Liver (tissue), 9 donors: ENCODE results near the gene PFAS. TPM values are rescaled to one million over a fixed set of nuclear protein-coding genes. Genes with fewer than 3 reads are reported as not detected.

Source experiments
- DNase-seq: peaks from one replicate; pipeline ENCODE4 v3.0.0-alpha.2; 2017; ENCODE audit warnings: low spot score
- H3K27ac ChIP-seq, 2 donors: one replicate each; pipeline ENCODE4 v1.7.0; 2013; ENCODE audit warnings: inconsistent platforms in 2 of 2, low read length in 2 of 2, control low read depth in 1 of 2, low read depth in 1 of 2, mild to moderate bottlenecking in 1 of 2
- H3K27me3 ChIP-seq, 4 donors: one replicate each; pipeline versions ENCODE4 v1.6.1 to v1.7.0; 2013; ENCODE audit warnings: low read length in 3 of 4, inconsistent platforms in 1 of 4, mild to moderate bottlenecking in 1 of 4, moderate library complexity in 1 of 4; ENCODE audit not compliant: control insufficient read depth in 4 of 4, insufficient read depth in 4 of 4
- H3K36me3 ChIP-seq, 4 donors: one replicate each; pipeline versions ENCODE4 v1.6.1 to v1.7.0; 2013; ENCODE audit warnings: low read length in 3 of 4, mild to moderate bottlenecking in 3 of 4, low read depth in 1 of 4, moderate library complexity in 1 of 4; ENCODE audit not compliant: control insufficient read depth in 4 of 4, insufficient read depth in 3 of 4
- H3K4me1 ChIP-seq, 4 donors: one replicate each; pipeline versions ENCODE4 v1.6.1 to v1.7.0; 2013; ENCODE audit warnings: low read length in 3 of 4, mild to moderate bottlenecking in 3 of 4, moderate library complexity in 1 of 4; ENCODE audit not compliant: control insufficient read depth in 4 of 4, insufficient read depth in 4 of 4
- H3K4me3 ChIP-seq, 3 donors: one replicate each; pipeline versions ENCODE4 v1.6.1 to v1.7.0; 2013; ENCODE audit warnings: low read length in 3 of 3, control low read depth in 1 of 3, low read depth in 1 of 3, mild to moderate bottlenecking in 1 of 3
- H3K9ac ChIP-seq, 2 donors: one replicate each; pipeline ENCODE4 v1.7.0; 2013; ENCODE audit warnings: low read length in 2 of 2, mild to moderate bottlenecking in 2 of 2, moderate library complexity in 2 of 2, control low read depth in 1 of 2, low read depth in 1 of 2
- H3K9me3 ChIP-seq, 4 donors: one replicate each; pipeline versions ENCODE4 v1.6.1 to v1.7.0; 2013; ENCODE audit warnings: low read length in 3 of 4; ENCODE audit not compliant: control insufficient read depth in 4 of 4
- EGR1 ChIP-seq, 2 donors: IDR thresholded peaks; 2 replicates each; pipeline ENCODE4 v1.6.1; 2016 to 2018; ENCODE audit warnings: antibody characterized with exemption in 2 of 2, low read depth in 2 of 2
- FOXA1 ChIP-seq: IDR thresholded peaks from 2 replicates; pipeline ENCODE4 v1.6.1; 2016; ENCODE audit warnings: antibody characterized with exemption
- FOXA2 ChIP-seq: IDR thresholded peaks from 2 replicates; pipeline ENCODE4 v1.6.1; 2016; ENCODE audit warnings: antibody characterized with exemption
- GABPA ChIP-seq, 2 donors: IDR thresholded peaks in 1 of 2; conservative IDR thresholded peaks in 1 of 2; 2 replicates each; pipeline ENCODE4 v1.6.1; 2016; ENCODE audit warnings: antibody characterized with exemption in 2 of 2, mild to moderate bottlenecking in 1 of 2, moderate library complexity in 1 of 2
- HNF4A ChIP-seq, 2 donors: conservative IDR thresholded peaks; 2 replicates each; pipeline ENCODE4 v1.6.1; 2016; ENCODE audit warnings: antibody characterized with exemption in 2 of 2, mild to moderate bottlenecking in 2 of 2
- HNF4G ChIP-seq: IDR thresholded peaks from 2 replicates; pipeline ENCODE4 v1.6.1; 2016; ENCODE audit warnings: antibody characterized with exemption
- JUND ChIP-seq, 2 donors: IDR thresholded peaks; 2 replicates each; pipeline ENCODE4 v1.6.1; 2016; ENCODE audit warnings: antibody characterized with exemption in 2 of 2
- NR2F2 ChIP-seq: IDR thresholded peaks from 2 replicates; pipeline ENCODE4 v1.6.1; 2016; ENCODE audit warnings: antibody characterized with exemption
- RAD21 ChIP-seq, 2 donors: IDR thresholded peaks; 2 replicates each; pipeline ENCODE4 v1.6.1; 2016; ENCODE audit warnings: antibody characterized with exemption in 2 of 2, mild to moderate bottlenecking in 2 of 2
- RXRA ChIP-seq, 2 donors: IDR thresholded peaks; 2 replicates each; pipeline ENCODE4 v1.6.1; 2017 to 2018; ENCODE audit warnings: antibody characterized with exemption in 2 of 2, mild to moderate bottlenecking in 1 of 2
- SP1 ChIP-seq: IDR thresholded peaks from 2 replicates; pipeline ENCODE4 v1.6.1; 2018; ENCODE audit warnings: antibody characterized with exemption, mild to moderate bottlenecking
- TAF1 ChIP-seq: conservative IDR thresholded peaks from 2 replicates; pipeline ENCODE4 v1.6.1; 2016; ENCODE audit warnings: antibody characterized with exemption, mild to moderate bottlenecking
- YY1 ChIP-seq: IDR thresholded peaks from 2 replicates; pipeline ENCODE4 v1.6.1; 2016; ENCODE audit warnings: antibody characterized with exemption, mild to moderate bottlenecking
- WGBS: extraction: QIAGEN DNeasy Blood & Tissue Kit; methylation state at CpG from one replicate; pipeline ENCODE4 v1.1.7; 2013; 5-methylcytosine and 5-hydroxymethylcytosine counted together
- polyA plus RNA-seq, 2 donors: library from polyadenylated mRNA; stranded (reverse) in 1 of 2; unstranded in 1 of 2; fragments of 200-250 nt in 1 of 2; fragments of >200 nt in 1 of 2; fragmentation: Nextera tagmentation in 1 of 2; extraction: Ambion mirVana in 1 of 2; gene quantifications; one replicate each; pipeline versions ENCODE4 v1.2.1 to v1.2.3, GENCODE V29; 2013 to 2015
- total RNA-seq, 2 donors: library from RNA; depleted of rRNA; stranded (reverse); fragments of >200 nt; gene quantifications; one replicate each; pipeline ENCODE4 v1.2.3, GENCODE V29; 2014
- TF ChIP-seq, protein P1 (sequence below): IDR thresholded peaks from 2 replicates; pipeline ENCODE4 v1.6.1; 2016; ENCODE audit warnings: antibody characterized with exemption
- TF ChIP-seq, protein P2 (sequence below): fragments of 150-350 bp; IDR thresholded peaks from 2 replicates; pipeline ENCODE4 v1.5.1; 2017; ENCODE audit warnings: improper control_type of control experiment, low read depth, low read length; ENCODE audit not compliant: missing input control
- TF ChIP-seq, protein P3 (sequence below): IDR thresholded peaks from 2 replicates; pipeline ENCODE4 v1.6.1; 2016; ENCODE audit warnings: antibody characterized with exemption
- TF ChIP-seq, protein P4 (sequence below): IDR thresholded peaks from 2 replicates; pipeline ENCODE4 v1.6.1; 2016; ENCODE audit warnings: antibody characterized with exemption
- TF ChIP-seq, protein P5 (sequence below): IDR thresholded peaks from 2 replicates; pipeline ENCODE4 v1.6.1; 2016; ENCODE audit warnings: antibody characterized with exemption, mild to moderate bottlenecking
- donor health status: healthy.
- donor health status: healthy.
- donor health status: healthy.
- donor health status: healthy.
- donor health status: healthy.

PFAS gene
- total and polyA plus RNA-seq, 4 donors = 6.0 to 18.5 (median 10.8) TPM

DNA sequence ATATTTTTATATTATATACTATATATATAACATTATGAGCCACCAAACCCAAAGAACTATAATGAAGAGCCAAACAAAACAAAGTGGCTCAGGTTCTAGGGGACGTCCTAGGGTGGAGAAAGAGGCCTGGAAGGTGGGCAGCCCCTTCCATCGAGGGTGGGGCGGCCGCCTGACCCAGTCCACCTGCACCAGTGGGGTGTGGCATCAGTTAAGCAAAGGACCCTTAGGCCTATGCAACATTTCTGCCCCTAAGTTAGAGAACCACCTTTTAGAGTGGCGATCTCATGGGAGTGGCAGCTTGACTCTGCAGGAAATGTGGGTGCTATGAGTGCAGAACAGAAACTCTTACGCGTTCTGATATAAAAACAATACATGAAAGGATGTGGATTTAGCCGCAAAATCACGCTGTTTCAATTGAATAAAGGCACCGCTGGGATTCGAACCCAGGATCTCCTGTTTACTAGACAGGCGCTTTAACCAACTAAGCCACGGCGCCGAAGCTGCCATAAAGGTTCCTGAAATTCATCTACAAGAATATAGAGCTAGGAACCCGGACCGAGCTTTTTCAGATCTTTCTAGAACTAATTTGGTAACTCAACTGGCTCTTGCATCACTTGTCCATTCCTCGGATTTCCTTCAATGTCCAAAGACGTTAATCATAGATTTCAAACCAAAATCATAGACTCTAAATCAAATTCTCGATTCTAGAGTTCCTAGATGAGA, 23.1 kb upstream of the PFAS start:
- 72% methylated on average over 20 of the region's 20 CpGs for WGBS
- H3K27me3 ChIP-seq = no peaks in the 10 kb centered on the region
- no peaks in the 10 kb centered on the region for H3K9me3 ChIP-seq
- peak overlapping the region in 1 of 2 donors; percentile 37 for H3K27ac ChIP-seq
- H3K4me1 ChIP-seq = peaks cover 4 to 20% (median 12%) of the 10 kb centered on the region in 4 donors
- TF ChIP-seq RXRA (IDR thresholded peaks at IDR 0.05) (no peak), JUND (IDR thresholded peaks at IDR 0.05) (no peak), FOXA2 (no peak), NR2F2 (no peak), HNF4A (conservative IDR thresholded peaks at IDR 0.05) (no peak), SP1 (no peak), YY1 (no peak), TAF1 (no peak), EGR1 (IDR thresholded peaks at IDR 0.05; ENCODE audit: low read depth in 2 of 2) (no peak), HNF4G (no peak), RAD21 (IDR thresholded peaks at IDR 0.05) (no peak), FOXA1 (no peak), GABPA (IDR thresholded peaks at IDR 0.05 in 1 of 2, conservative IDR thresholded peaks at IDR 0.05 in 1 of 2) (no peak)
- TF ChIP-seq, protein P1, sequence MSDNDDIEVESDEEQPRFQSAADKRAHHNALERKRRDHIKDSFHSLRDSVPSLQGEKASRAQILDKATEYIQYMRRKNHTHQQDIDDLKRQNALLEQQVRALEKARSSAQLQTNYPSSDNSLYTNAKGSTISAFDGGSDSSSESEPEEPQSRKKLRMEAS = no peak
- TF ChIP-seq, protein P2, sequence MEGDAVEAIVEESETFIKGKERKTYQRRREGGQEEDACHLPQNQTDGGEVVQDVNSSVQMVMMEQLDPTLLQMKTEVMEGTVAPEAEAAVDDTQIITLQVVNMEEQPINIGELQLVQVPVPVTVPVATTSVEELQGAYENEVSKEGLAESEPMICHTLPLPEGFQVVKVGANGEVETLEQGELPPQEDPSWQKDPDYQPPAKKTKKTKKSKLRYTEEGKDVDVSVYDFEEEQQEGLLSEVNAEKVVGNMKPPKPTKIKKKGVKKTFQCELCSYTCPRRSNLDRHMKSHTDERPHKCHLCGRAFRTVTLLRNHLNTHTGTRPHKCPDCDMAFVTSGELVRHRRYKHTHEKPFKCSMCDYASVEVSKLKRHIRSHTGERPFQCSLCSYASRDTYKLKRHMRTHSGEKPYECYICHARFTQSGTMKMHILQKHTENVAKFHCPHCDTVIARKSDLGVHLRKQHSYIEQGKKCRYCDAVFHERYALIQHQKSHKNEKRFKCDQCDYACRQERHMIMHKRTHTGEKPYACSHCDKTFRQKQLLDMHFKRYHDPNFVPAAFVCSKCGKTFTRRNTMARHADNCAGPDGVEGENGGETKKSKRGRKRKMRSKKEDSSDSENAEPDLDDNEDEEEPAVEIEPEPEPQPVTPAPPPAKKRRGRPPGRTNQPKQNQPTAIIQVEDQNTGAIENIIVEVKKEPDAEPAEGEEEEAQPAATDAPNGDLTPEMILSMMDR = no peak
- TF ChIP-seq, protein P3, sequence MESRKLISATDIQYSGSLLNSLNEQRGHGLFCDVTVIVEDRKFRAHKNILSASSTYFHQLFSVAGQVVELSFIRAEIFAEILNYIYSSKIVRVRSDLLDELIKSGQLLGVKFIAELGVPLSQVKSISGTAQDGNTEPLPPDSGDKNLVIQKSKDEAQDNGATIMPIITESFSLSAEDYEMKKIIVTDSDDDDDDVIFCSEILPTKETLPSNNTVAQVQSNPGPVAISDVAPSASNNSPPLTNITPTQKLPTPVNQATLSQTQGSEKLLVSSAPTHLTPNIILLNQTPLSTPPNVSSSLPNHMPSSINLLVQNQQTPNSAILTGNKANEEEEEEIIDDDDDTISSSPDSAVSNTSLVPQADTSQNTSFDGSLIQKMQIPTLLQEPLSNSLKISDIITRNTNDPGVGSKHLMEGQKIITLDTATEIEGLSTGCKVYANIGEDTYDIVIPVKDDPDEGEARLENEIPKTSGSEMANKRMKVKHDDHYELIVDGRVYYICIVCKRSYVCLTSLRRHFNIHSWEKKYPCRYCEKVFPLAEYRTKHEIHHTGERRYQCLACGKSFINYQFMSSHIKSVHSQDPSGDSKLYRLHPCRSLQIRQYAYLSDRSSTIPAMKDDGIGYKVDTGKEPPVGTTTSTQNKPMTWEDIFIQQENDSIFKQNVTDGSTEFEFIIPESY = no peak
- TF ChIP-seq, protein P4, sequence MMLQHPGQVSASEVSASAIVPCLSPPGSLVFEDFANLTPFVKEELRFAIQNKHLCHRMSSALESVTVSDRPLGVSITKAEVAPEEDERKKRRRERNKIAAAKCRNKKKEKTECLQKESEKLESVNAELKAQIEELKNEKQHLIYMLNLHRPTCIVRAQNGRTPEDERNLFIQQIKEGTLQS = no peak
- TF ChIP-seq, protein P5, sequence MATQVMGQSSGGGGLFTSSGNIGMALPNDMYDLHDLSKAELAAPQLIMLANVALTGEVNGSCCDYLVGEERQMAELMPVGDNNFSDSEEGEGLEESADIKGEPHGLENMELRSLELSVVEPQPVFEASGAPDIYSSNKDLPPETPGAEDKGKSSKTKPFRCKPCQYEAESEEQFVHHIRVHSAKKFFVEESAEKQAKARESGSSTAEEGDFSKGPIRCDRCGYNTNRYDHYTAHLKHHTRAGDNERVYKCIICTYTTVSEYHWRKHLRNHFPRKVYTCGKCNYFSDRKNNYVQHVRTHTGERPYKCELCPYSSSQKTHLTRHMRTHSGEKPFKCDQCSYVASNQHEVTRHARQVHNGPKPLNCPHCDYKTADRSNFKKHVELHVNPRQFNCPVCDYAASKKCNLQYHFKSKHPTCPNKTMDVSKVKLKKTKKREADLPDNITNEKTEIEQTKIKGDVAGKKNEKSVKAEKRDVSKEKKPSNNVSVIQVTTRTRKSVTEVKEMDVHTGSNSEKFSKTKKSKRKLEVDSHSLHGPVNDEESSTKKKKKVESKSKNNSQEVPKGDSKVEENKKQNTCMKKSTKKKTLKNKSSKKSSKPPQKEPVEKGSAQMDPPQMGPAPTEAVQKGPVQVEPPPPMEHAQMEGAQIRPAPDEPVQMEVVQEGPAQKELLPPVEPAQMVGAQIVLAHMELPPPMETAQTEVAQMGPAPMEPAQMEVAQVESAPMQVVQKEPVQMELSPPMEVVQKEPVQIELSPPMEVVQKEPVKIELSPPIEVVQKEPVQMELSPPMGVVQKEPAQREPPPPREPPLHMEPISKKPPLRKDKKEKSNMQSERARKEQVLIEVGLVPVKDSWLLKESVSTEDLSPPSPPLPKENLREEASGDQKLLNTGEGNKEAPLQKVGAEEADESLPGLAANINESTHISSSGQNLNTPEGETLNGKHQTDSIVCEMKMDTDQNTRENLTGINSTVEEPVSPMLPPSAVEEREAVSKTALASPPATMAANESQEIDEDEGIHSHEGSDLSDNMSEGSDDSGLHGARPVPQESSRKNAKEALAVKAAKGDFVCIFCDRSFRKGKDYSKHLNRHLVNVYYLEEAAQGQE = no peak
- peaks cover 12 to 38% (median 25%) of the 10 kb centered on the region in 4 donors for H3K36me3 ChIP-seq
- H3K4me3 ChIP-seq = no peak overlapping the region
- no peak overlapping the region for H3K9ac ChIP-seq
- DNase-seq = peak; percentile 58
